AG09309 (cell line): Measurements from ENCODE around the gene CTIF.

Experiments
- DNase-seq: peaks from one replicate; pipeline ENCODE4 v3.0.0-alpha.2; 2010; ENCODE audit warnings: low read depth
- H3K4me3 ChIP-seq: 2 replicates; pipeline ENCODE4 v1.5.1; 2011; ENCODE audit warnings: mild to moderate bottlenecking, low read depth, low read length, moderate library complexity; ENCODE audit not compliant: control insufficient read depth
- CTCF ChIP-seq: IDR thresholded peaks from 2 replicates; pipeline ENCODE4 v1.5.1; 2011; ENCODE audit warnings: mild to moderate bottlenecking, low read depth, low read length, inconsistent platforms; ENCODE audit not compliant: insufficient read depth, control insufficient read depth; ENCODE audit errors: missing control alignments

The CTIF gene

DNA sequence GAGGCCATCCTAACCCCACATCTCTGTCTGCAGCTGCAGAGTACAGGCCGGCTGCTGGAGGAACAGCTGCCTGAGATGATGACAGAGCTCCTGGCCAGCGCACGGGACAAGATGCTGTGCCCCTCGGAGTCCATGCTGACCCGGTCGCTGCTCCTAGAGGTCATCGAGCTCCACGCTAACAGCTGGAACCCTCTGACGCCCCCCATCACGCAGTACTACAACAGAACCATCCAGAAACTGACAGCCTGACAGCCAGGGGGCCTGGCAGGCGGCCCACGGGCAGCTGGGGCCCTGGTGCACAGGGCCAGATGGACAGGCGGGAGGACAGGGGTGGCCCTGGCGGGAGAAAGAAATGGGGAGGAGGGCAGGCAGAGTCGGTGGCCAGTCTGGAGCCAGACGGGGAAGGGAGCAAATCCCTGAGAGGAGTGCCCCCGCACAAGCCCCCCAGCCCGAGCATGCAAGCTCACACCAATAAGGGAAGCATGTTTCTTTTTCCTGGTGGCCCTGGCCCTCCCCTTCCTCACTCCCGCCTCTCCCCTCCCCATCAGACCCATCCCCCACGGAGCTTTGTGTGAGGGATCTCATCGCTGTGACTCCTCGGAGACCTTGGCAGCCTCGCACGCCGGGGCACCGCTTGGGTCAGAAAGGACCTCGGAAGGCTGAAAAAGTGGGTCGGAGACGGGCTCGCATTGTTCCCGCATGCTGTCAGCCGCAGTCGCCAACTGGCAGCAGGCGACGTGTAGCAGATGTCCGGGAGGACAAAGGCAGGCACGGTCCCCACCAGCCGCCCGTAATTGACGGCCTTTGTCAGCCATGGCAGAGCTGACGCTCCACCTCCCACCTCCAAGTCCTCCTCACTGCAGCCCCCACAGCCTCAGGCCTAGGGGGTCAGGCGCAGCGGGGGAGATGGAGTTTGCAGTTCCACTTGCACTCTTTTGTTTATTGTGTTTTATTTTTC, 320.8 kb downstream of the CTIF start:
- TF ChIP-seq CTCF, result no peak
- no peak for DNase-seq
- no peak overlapping the region for H3K4me3 ChIP-seq

- TF ChIP-seq CTCF, result no peak
- no peak overlapping the region for H3K4me3 ChIP-seq
- no peak for DNase-seq
These were observed 321.7 kb downstream of the CTIF start for GRCh38 chr18:48860269-48861180.

- no peak overlapping the region for H3K4me3 ChIP-seq
- DNase-seq, result no peak
- TF ChIP-seq CTCF, result no peak
These were observed 322.4 kb downstream of the CTIF start for GRCh38 chr18:48861181-48861708.

- no peak for DNase-seq
- no peak overlapping the region for H3K4me3 ChIP-seq
- no peak for TF ChIP-seq CTCF
These were observed 323.3 kb downstream of the CTIF start for GRCh38 chr18:48862132-48862531.

DNA sequence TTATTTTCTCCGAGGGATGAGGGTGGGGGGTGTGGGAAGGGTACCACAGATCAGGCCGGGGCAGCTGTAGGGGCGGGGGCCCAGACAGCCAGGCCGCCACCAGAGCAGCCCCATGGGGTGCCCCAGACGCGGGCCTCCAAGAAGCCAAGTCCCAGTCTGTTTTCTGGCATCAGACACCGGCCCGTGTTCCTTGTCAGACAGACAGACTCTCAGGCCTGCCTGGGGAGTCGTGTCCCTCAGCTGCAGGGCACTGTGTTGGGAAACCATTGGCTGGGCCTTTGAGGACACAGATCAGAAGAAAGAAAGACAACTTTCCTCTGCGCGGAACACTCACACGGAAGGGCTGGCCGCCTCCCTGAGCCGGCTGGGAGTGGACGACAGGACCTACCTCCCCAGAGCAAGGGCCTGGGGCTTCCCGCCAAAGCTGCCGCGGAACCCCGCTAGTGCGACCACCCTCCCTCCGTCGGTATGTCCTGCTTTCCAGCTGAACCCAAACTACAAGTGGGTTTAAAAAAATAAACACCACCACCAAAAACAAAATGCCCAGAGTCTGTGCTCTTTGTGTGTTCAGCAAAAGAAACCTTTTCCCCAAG, 323.9 kb downstream of the CTIF start:
- no peak for TF ChIP-seq CTCF
- DNase-seq, result no peak

More for the DNA sequence above, 323.9 kb downstream of the CTIF start:
- H3K4me3 ChIP-seq, result no peak overlapping the region
